ENCODE measurements around the gene ITGA7. TPM values are rescaled to one million over a fixed set of nuclear protein-coding genes. Genes with fewer than 3 reads are reported as not detected.
"Not testable (repeated sequence)": the region's sequence is repeated elsewhere in the genome, so short reads cannot be mapped to it uniquely, and the experiment has no call there.

The ITGA7 gene
- total RNA-seq, 1 donor from 2014 or later, result 7.7 TPM

GRCh38 chr12:55652352-55652751 lies 55.4 kb downstream of the ITGA7 start:
- TF ChIP-seq CTCF (conservative IDR thresholded peaks at IDR 0.05; ENCODE audit: low read depth, low read length), result no peak
- H3K4me3 ChIP-seq (ENCODE audit: low read depth, low read length), result no peak overlapping the region

GRCh38 chr12:55651299-55651683 lies 56.4 kb downstream of the ITGA7 start:
- TF ChIP-seq CTCF (conservative IDR thresholded peaks at IDR 0.05; ENCODE audit: low read depth, low read length), result no peak
- no peak for DNase-seq (ENCODE audit: low read depth)
- H3K4me3 ChIP-seq (ENCODE audit: low read depth, low read length), result no peak overlapping the region

More at GRCh38 chr12:55652352-55652751, 55.4 kb downstream of the ITGA7 start:
- DNase-seq (ENCODE audit: low read depth), result no peak

GRCh38 chr12:55650620-55651298 lies 56.9 kb downstream of the ITGA7 start:
- H3K4me3 ChIP-seq (ENCODE audit: low read depth, low read length); DNase-seq (ENCODE audit: low read depth): not testable (repeated sequence)

GRCh38 chr12:55647027-55647426 lies 60.7 kb downstream of the ITGA7 start:
- TF ChIP-seq CTCF (conservative IDR thresholded peaks at IDR 0.05; ENCODE audit: low read depth, low read length), result no peak
- DNase-seq (ENCODE audit: low read depth), result no peak

GRCh38 chr12:55644591-55644990 lies 63.1 kb downstream of the ITGA7 start:
- DNase-seq (ENCODE audit: low read depth), result no peak
- no peak for TF ChIP-seq CTCF (conservative IDR thresholded peaks at IDR 0.05; ENCODE audit: low read depth, low read length)
- no peak overlapping the region for H3K4me3 ChIP-seq (ENCODE audit: low read depth, low read length)

More at GRCh38 chr12:55647027-55647426, 60.7 kb downstream of the ITGA7 start:
- no peak overlapping the region for H3K4me3 ChIP-seq (ENCODE audit: low read depth, low read length)

GRCh38 chr12:55642669-55643068 lies 65.0 kb downstream of the ITGA7 start:
- TF ChIP-seq CTCF (conservative IDR thresholded peaks at IDR 0.05; ENCODE audit: low read depth, low read length), result no peak
- DNase-seq (ENCODE audit: low read depth), result no peak

GRCh38 chr12:55642267-55642666 lies 65.4 kb downstream of the ITGA7 start:
- no peak overlapping the region for H3K4me3 ChIP-seq (ENCODE audit: low read depth, low read length)
- DNase-seq (ENCODE audit: low read depth), result no peak
- TF ChIP-seq CTCF (conservative IDR thresholded peaks at IDR 0.05; ENCODE audit: low read depth, low read length), result no peak

More at GRCh38 chr12:55642669-55643068, 65.0 kb downstream of the ITGA7 start:
- no peak overlapping the region for H3K4me3 ChIP-seq (ENCODE audit: low read depth, low read length)

Data from epithelial cell of proximal tubule (primary cell).